Liver (tissue), 3 donors: ENCODE measurements around the gene OSBPL5.

Experiments used
- GABPA ChIP-seq, 2 donors: IDR thresholded peaks in 1 of 2; conservative IDR thresholded peaks in 1 of 2; 2 replicates each; pipeline ENCODE4 v1.6.1; 2016; ENCODE audit warnings: antibody characterized with exemption in 2 of 2, mild to moderate bottlenecking in 1 of 2, moderate library complexity in 1 of 2
- JUND ChIP-seq, 2 donors: IDR thresholded peaks; 2 replicates each; pipeline ENCODE4 v1.6.1; 2016; ENCODE audit warnings: antibody characterized with exemption in 2 of 2
- RXRA ChIP-seq, 2 donors: IDR thresholded peaks; 2 replicates each; pipeline ENCODE4 v1.6.1; 2017 to 2018; ENCODE audit warnings: antibody characterized with exemption in 2 of 2, mild to moderate bottlenecking in 1 of 2
- SP1 ChIP-seq: IDR thresholded peaks from 2 replicates; pipeline ENCODE4 v1.6.1; 2018; ENCODE audit warnings: antibody characterized with exemption, mild to moderate bottlenecking
- TAF1 ChIP-seq: conservative IDR thresholded peaks from 2 replicates; pipeline ENCODE4 v1.6.1; 2016; ENCODE audit warnings: antibody characterized with exemption, mild to moderate bottlenecking
- YY1 ChIP-seq: IDR thresholded peaks from 2 replicates; pipeline ENCODE4 v1.6.1; 2016; ENCODE audit warnings: antibody characterized with exemption, mild to moderate bottlenecking
- TF ChIP-seq, protein P1 (sequence below): fragments of 150-350 bp; IDR thresholded peaks from 2 replicates; pipeline ENCODE4 v1.5.1; 2017; ENCODE audit warnings: improper control_type of control experiment, low read depth, low read length; ENCODE audit not compliant: missing input control
- TF ChIP-seq, protein P2 (sequence below): IDR thresholded peaks from 2 replicates; pipeline ENCODE4 v1.6.1; 2016; ENCODE audit warnings: antibody characterized with exemption
- TF ChIP-seq, protein P3 (sequence below): IDR thresholded peaks from 2 replicates; pipeline ENCODE4 v1.6.1; 2016; ENCODE audit warnings: antibody characterized with exemption
- donor health status: healthy.
- donor health status: healthy.

DNA sequence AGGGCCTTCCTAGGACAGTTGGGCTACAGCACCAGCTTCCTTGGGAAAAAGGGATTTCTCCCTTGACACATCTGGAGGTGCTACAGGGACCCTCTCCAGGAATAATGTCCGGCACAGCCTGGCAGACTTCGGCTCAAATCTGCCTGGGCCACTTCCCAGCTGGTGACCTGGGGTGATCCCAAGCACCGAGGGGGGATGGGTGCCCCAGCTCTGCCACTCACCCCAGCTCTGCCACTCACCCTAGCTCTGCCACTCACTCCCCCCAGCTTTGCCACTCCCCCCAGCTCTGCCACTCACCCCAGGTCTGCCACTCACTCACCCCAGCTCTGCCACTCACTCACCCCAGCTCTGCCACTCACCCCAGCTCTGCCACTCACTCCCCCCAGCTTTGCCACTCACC, 9.9 kb downstream of the OSBPL5 start:
- no peak for TF ChIP-seq TAF1
- TF ChIP-seq JUND (IDR thresholded peaks at IDR 0.05) = no peak
- TF ChIP-seq, protein P1, sequence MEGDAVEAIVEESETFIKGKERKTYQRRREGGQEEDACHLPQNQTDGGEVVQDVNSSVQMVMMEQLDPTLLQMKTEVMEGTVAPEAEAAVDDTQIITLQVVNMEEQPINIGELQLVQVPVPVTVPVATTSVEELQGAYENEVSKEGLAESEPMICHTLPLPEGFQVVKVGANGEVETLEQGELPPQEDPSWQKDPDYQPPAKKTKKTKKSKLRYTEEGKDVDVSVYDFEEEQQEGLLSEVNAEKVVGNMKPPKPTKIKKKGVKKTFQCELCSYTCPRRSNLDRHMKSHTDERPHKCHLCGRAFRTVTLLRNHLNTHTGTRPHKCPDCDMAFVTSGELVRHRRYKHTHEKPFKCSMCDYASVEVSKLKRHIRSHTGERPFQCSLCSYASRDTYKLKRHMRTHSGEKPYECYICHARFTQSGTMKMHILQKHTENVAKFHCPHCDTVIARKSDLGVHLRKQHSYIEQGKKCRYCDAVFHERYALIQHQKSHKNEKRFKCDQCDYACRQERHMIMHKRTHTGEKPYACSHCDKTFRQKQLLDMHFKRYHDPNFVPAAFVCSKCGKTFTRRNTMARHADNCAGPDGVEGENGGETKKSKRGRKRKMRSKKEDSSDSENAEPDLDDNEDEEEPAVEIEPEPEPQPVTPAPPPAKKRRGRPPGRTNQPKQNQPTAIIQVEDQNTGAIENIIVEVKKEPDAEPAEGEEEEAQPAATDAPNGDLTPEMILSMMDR = no peak
- TF ChIP-seq YY1 = no peak
- TF ChIP-seq, protein P2, sequence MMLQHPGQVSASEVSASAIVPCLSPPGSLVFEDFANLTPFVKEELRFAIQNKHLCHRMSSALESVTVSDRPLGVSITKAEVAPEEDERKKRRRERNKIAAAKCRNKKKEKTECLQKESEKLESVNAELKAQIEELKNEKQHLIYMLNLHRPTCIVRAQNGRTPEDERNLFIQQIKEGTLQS = no peak
- no peak for TF ChIP-seq GABPA (IDR thresholded peaks at IDR 0.05 in 1 of 2, conservative IDR thresholded peaks at IDR 0.05 in 1 of 2)
- no peak for TF ChIP-seq RXRA (IDR thresholded peaks at IDR 0.05)
- TF ChIP-seq, protein P3, sequence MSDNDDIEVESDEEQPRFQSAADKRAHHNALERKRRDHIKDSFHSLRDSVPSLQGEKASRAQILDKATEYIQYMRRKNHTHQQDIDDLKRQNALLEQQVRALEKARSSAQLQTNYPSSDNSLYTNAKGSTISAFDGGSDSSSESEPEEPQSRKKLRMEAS = no peak
- TF ChIP-seq SP1 = no peak
